Measurements from ENCODE around the gene OR10T2.
"Not testable (repeated sequence)": the region's sequence is repeated elsewhere in the genome, so short reads cannot be mapped to it uniquely, and the experiment has no call there.

The OR10T2 gene

DNA sequence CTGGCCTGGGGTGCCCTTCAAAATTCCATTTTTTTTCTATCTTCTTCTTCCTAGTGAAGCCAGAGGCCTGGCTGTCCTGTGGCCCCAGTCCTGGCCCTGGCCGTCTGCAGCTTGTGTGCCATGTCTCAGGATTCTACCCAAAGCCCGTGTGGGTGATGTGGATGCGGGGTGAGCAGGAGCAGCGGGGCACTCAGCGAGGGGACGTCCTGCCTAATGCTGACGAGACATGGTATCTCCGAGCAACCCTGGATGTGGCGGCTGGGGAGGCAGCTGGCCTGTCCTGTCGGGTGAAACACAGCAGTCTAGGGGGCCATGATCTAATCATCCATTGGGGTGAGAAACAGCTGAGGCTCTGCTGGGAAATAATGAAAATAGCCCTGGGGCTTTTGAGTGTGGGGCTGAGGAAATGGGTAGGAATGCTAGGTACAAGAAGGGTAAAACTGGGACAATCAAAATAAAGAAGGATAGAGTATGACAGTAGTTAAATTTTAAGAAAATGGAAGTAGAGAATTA is 43.4 kb downstream of the OR10T2 start:
- DNase-seq (ENCODE audit: low spot score): no peak

DNA sequence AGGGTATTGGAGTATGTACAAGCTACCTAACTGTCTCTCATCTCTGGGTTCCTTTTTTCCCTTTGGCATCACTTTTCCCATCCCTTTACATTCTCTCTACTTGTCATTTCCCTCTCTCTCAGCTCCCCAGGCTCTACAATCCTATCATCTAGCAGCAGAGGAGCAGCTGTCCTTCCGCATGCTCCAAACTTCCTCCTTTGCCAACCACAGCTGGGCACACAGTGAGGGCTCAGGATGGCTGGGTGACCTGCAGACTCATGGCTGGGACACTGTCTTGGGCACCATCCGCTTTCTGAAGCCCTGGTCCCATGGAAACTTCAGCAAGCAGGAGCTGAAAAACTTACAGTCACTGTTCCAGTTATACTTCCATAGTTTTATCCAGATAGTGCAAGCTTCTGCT is 45.0 kb downstream of the OR10T2 start:
- DNase-seq (ENCODE audit: low spot score): no peak

DNA sequence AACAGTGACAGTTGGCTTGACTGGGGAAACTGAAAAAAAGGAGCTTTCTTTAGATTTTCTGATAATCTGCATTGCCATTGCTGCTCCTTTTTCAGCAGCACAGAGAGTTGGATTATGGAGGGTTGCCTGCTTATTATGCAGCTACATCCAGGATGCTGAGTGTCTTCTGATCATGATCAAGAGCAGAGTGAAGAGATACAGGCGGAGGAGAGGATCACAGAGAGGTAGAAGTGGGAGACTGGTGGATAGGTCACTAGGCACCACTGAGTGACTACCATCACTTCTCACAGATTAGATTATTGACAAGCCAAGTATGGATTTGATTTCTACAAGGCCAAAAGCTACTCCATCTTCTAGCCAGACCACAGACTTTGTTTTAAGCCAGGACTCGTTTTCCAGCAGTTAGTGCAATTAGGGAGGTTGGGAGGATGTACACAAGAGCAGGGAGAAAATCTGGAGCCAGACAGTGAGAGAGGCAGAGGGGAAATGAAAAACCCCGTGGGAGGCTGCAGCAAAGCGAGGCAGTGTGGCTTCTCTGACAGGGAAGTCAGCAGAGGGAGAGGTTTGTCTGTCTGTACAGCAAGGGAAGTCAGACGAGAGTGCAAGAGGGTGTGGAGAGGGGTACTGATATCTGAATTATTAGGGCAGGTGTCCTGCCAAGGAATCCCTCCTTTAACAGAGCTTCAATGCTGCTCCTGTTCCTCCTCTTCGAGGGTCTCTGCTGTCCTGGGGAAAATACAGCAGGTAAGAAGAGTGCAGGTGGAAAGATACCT is 45.8 kb downstream of the OR10T2 start, which contains the start of gene CD1E:
CD1E (plus strand) TSS at position 592 of the 773 bp plus-strand sequence; CDS start at position 687, 95 bp downstream.
- no peak for DNase-seq (ENCODE audit: low spot score)

- not testable (repeated sequence) for DNase-seq (ENCODE audit: low spot score)
Measured at GRCh38 chr1:158348946-158349345, 50.3 kb downstream of the OR10T2 start.
